ENCODE results near the gene USP4. TPM values are rescaled to one million over a fixed set of nuclear protein-coding genes. Genes with fewer than 3 reads are reported as not detected.

Gene USP4
- total and polyA plus RNA-seq, 2 of the 8 experiments (the other 6 are each of a cell fraction or from before 2014, with no cell fraction given) = 16.0 to 27.8 TPM

DNA sequence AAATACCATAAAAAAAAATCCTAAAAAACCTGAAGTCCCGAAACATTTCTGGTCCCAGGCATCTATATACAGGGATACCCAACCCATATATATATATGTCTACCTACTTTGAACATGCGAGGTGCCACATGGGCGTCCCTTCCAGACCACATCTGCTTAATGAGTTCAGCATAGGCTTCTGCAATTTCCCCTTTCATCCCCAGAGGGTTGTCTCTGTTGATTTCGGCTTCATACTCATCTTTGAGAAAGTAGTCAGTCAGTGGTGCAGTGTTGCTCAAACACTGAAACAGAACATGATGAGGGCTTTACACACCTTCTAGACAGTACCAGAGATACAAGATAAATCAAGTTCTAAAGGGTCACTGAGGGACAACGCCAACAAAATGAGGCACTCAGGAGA lies 34.2 kb downstream of the USP4 start:
- Histone ChIP-seq H2AK5ac (ENCODE audit: low read depth, low read length) (no peak overlapping the region), H3K14ac (ENCODE audit: insufficient read length) (no peak overlapping the region), H4K20me1 (replicated peaks in 1 of 2; ENCODE audit: control insufficient read depth in 1 of 2, insufficient read depth in 2 of 2, low read length in 2 of 2) (peaks cover 0 to under 1% of the 10 kb centered on the region in 2 experiments), H2BK20ac (ENCODE audit: low read length) (no peak overlapping the region), H3K27ac (ENCODE audit: low read depth, low read length) (no peak overlapping the region), H3K36me3 (ENCODE audit: control insufficient read depth in 2 of 4, insufficient read depth in 4 of 4, low read length in 3 of 4) (peaks cover 2 to 27% (median 11%) of the 10 kb centered on the region in 4 experiments; a peak in 6 of 8 replicates), H2BK15ac (ENCODE audit: low read length) (no peak overlapping the region), H3K79me1 (ENCODE audit: low read depth, low read length) (no peaks in the 10 kb centered on the region), H3K9me3 (ENCODE audit: insufficient read depth in 2 of 2, low read depth in 1 of 2, low read length in 1 of 2) (no peaks in the 10 kb centered on the region), H3K56ac (replicated peaks; ENCODE audit: insufficient read length, low read depth, low read length) (no peak overlapping the region), H2BK5ac (ENCODE audit: low read depth, low read length) (no peak overlapping the region), H3K23ac (ENCODE audit: insufficient read length) (no peak overlapping the region), H2BK120ac (replicated peaks; ENCODE audit: low read depth, low read length) (no peak overlapping the region), H4K5ac (ENCODE audit: insufficient read length, low read depth, low read length) (no peak overlapping the region), H3K27me3 (replicated peaks in 1 of 4; ENCODE audit: control insufficient read depth in 3 of 4, extremely low read depth in 1 of 4, insufficient read depth in 3 of 4, low read length in 3 of 4) (no peaks in the 10 kb centered on the region), H3K79me2 (ENCODE audit: control insufficient read depth in 1 of 2, insufficient read depth in 2 of 2, low read length in 2 of 2) (no peaks in the 10 kb centered on the region), H3K23me2 (ENCODE audit: low read depth, low read length) (no peaks in the 10 kb centered on the region), H2AFZ (ENCODE audit: low read length) (no peak overlapping the region), H2BK12ac (ENCODE audit: low read depth, low read length) (no peak overlapping the region), H3K4ac (replicated peaks; ENCODE audit: insufficient read length, low read depth, low read length) (no peak overlapping the region), H3K4me3 (ENCODE audit: extremely low read depth in 1 of 4, insufficient read depth in 2 of 4, low read depth in 3 of 4, low read length in 4 of 4) (no peak overlapping the region), H4K8ac (ENCODE audit: extremely low read depth, insufficient read depth, low read length) (no peak overlapping the region), H4K91ac (replicated peaks; ENCODE audit: insufficient read length, low read length) (no peak overlapping the region), H3K4me2 (ENCODE audit: insufficient read depth in 1 of 2, low read depth in 2 of 2, low read length in 2 of 2) (no peak overlapping the region), H3K4me1 (replicated peaks in 1 of 4; ENCODE audit: control insufficient read depth in 3 of 4, insufficient read depth in 4 of 4, low read length in 3 of 4) (no peaks in the 10 kb centered on the region), H3K9ac (replicated peaks in 1 of 4; ENCODE audit: extremely low read depth in 1 of 4, low read depth in 3 of 4, low read length in 3 of 4) (no peak overlapping the region), H3K18ac (ENCODE audit: extremely low read depth, low read length) (no peak overlapping the region)
- TF ChIP-seq ZNF274 (IDR thresholded peaks at IDR 0.05; ENCODE audit: borderline replicate concordance, extremely low read depth, low read length) (no peak), ASH2L (IDR thresholded peaks at IDR 0.05; ENCODE audit: low read length) (no peak), TAF1 (IDR thresholded peaks at IDR 0.05; ENCODE audit: low read depth, low read length) (no peak), EZH2 (IDR thresholded peaks at IDR 0.05; ENCODE audit: low read depth, low read length, severe bottlenecking) (no peak), CTBP2 (IDR thresholded peaks at IDR 0.05; ENCODE audit: borderline replicate concordance, insufficient read depth, insufficient read length, low read length) (no peak), POU5F1 (IDR thresholded peaks at IDR 0.05; ENCODE audit: low read depth, low read length) (no peak), RBBP5 (IDR thresholded peaks at IDR 0.05; ENCODE audit: borderline replicate concordance, low read depth, low read length) (no peak), TAF7 (optimal IDR thresholded peaks at IDR 0.05; ENCODE audit: borderline replicate concordance, low read depth, low read length) (no peak)
- TF ChIP-seq, protein P1, sequence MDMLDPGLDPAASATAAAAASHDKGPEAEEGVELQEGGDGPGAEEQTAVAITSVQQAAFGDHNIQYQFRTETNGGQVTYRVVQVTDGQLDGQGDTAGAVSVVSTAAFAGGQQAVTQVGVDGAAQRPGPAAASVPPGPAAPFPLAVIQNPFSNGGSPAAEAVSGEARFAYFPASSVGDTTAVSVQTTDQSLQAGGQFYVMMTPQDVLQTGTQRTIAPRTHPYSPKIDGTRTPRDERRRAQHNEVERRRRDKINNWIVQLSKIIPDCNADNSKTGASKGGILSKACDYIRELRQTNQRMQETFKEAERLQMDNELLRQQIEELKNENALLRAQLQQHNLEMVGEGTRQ (IDR thresholded peaks at IDR 0.05; ENCODE audit: low read length) = no peak
- POLR2A ChIA-PET (ENCODE audit: partially characterized antibody) = no interaction called here
- DNase-seq (ENCODE audit: low read depth in 1 of 2, low spot score in 2 of 2) (no peak), FAIRE-seq (no peak)
- CTCF ChIA-PET (ENCODE audit: partially characterized antibody) = interaction anchor here (2.6 kb wide), 1 partner anchor 9 kb away, joined by 8 read pairs; no protein-coding TSS in a partner anchor
- 87% methylated on average over 5 of the region's 5 CpGs; no CpG with 5 or more reads in 1 of the 2 experiments for WGBS, 2 experiments (ENCODE audit: extremely low coverage in 1 of 2, insufficient coverage in 1 of 2, insufficient read length in 1 of 2, insufficient replicate concordance in 2 of 2, low coverage in 1 of 2, low lambda C conversion rate in 2 of 2, missing lambda C conversion rate in 1 of 2)
